ENCODE results near the gene ZNF561.

The ZNF561 gene

GRCh38 chr19:9580728-9581127 lies 40.3 kb downstream of the ZNF561 start:
- DNase-seq (ENCODE audit: low spot score): no peak

GRCh38 chr19:9570255-9570654 lies 50.8 kb downstream of the ZNF561 start:
- no peak for DNase-seq (ENCODE audit: low spot score)

GRCh38 chr19:9566729-9567128 lies 54.3 kb downstream of the ZNF561 start:
- no peak for DNase-seq (ENCODE audit: low spot score)

GRCh38 chr19:9565900-9566705 lies 54.9 kb downstream of the ZNF561 start:
- DNase-seq (ENCODE audit: low spot score): no peak

Data from CD4-positive, alpha-beta T cell treated with Interleukin-6 at 100 ng/mL for 8 hours (primary cell).